Measurements from ENCODE around the gene ZNF888.
"Not testable (repeated sequence)": the region's sequence is repeated elsewhere in the genome, so short reads cannot be mapped to it uniquely, and the experiment has no call there.

Gene ZNF888

DNA sequence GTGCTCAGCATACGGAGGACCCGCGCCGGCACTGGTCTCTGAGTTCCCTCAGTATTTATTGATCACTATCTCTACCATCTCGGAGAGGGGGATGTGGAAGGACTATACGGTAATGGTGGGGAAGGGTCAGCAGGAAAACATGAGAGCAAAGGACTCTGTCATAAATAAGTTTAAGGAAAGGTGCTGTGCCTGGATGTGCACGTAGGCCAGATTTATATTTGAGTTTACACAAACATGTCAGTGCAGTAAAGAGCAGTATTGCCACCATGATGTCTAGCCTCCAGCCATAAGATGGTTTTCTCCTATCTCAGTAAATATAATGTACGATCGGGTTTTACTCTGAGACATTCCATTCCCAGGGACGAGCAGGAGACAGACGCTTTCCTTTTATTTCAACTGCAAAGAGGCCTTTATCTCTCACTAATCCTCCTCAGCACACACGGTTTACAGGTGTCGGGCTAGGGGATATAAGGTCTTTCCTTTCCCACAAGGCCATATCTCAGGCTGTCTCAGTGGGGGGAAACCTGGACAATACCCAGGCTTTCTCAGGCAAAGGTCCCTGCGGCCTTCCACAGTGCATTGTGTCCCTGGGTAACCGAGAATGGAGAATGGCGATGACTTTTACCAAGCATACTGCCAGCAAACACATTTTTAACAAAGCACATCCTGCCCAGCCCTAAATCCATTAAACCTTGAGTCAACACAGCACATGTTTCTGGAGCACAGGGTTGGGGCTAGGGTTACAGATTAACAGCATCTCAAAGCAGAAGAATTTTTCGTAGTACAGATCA, 21.7 kb upstream of the ZNF888 start:
- H3K27ac Mint-ChIP-seq, ATAC-seq, H3K4me3 Mint-ChIP-seq, H3K27me3 Mint-ChIP-seq: not testable (repeated sequence)
- DNase-seq = peak in 1 of 2 donors; percentile 4
- peaks cover 15% of the 10 kb centered on the region for H3K4me1 Mint-ChIP-seq
- peaks cover 24 to 30% of the 10 kb centered on the region in 2 donors for H3K9me3 Mint-ChIP-seq

DNA sequence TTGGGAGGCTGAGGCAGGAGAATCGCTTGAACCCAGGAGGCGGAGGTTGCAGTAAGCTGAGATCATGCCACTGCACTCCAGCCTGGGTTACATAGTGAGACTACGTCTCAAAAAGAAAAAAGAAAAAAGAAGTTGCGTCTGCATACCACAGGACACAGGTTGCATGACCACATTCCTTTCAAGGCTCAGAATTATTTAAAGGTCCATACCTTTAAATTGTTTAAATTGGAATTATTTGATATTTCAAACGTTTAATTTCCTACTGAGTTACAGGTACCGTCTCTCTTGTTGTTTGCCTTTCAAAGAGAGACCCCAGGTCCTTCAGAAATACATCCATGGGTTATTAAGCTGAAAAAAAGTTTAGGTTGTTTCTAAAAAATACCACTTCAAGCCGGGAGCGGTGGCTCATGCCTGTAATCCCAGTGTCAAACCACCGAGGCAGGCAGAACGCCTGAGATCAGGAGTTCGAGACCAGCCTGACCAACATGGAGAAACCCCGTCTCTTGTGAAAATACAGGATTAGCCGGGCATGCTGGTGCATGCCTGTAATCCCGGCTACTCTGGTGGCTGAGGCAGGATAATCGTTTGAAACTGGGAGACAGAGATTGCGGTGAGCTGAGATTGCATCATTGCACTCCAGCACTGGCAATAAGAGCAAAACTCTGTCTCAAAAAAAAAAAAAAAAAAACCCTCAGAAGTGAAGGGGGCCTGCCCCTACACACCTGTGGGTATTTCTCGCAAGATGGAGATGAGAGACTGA, 20.8 kb upstream of the ZNF888 start:
- H3K4me3 Mint-ChIP-seq = peak overlapping the region in 1 of 2 donors; percentile 93
- H3K9me3 Mint-ChIP-seq = peaks cover 16 to 23% of the 10 kb centered on the region in 2 donors
- DNase-seq = peak in 1 of 2 donors; percentile 0
- H3K4me1 Mint-ChIP-seq = peaks cover 18% of the 10 kb centered on the region
- H3K27me3 Mint-ChIP-seq = no peaks in the 10 kb centered on the region
- no peak overlapping the region for H3K27ac Mint-ChIP-seq
- ATAC-seq = no peak

GRCh38 chr19:52943134-52943883, 20.1 kb upstream of the ZNF888 start:
- DNase-seq (peak in 1 of 2 donors; percentile 8), ATAC-seq (peak; percentile 13)
- H3K9me3 Mint-ChIP-seq = peaks cover 16 to 30% of the 10 kb centered on the region in 2 donors
- peak overlapping the region; percentile 93 to 99 for H3K4me3 Mint-ChIP-seq
- H3K4me1 Mint-ChIP-seq = peaks cover 26% of the 10 kb centered on the region
- H3K27ac Mint-ChIP-seq = no peak overlapping the region
- no peaks in the 10 kb centered on the region for H3K27me3 Mint-ChIP-seq

DNA sequence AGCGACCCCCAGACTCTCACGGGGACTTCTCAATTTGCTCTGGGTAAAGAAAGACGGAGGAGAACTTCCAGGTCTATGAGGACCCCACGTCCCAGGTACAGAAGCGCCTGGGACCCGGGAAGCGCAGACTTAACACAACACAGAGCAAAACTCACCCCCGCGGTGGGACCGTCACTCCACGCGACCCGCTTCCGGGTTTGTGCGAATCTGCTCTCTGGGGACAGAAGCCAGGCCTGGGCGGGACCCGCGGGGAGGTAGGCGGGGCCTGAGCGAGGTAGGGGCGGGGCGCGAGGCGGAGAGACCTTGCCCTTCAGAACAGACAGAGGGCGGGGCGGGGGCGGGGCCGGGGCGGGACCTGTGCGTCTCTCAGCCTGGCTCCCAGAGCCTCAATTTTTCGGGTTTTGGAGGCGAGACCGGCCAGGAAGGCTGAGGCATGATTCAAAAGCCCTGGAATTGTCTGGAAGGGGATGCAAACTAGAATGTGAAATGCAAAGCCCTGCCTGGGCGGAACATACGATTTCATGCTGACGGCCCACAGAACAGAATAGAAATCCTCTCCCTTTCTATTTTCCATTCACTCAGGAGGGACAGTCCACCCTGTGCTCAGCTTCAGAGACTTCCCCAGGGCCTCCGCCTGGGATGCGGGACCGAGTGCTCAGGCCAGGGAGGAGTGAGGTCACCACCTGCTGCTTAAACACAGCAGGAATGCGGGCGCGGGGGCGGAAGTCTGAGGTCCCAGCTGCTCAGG, 19.3 kb upstream of the ZNF888 start:
- ATAC-seq (peak; percentile 100), DNase-seq (peak; percentile 95 to 96)
- H3K4me3 Mint-ChIP-seq = peak overlapping the region; percentile 93 to 99
- peak overlapping the region; percentile 89 to 99 for H3K27ac Mint-ChIP-seq
- no peaks in the 10 kb centered on the region for H3K27me3 Mint-ChIP-seq
- peaks cover 16 to 32% of the 10 kb centered on the region in 2 donors for H3K9me3 Mint-ChIP-seq
- peaks cover 28% of the 10 kb centered on the region for H3K4me1 Mint-ChIP-seq

DNA sequence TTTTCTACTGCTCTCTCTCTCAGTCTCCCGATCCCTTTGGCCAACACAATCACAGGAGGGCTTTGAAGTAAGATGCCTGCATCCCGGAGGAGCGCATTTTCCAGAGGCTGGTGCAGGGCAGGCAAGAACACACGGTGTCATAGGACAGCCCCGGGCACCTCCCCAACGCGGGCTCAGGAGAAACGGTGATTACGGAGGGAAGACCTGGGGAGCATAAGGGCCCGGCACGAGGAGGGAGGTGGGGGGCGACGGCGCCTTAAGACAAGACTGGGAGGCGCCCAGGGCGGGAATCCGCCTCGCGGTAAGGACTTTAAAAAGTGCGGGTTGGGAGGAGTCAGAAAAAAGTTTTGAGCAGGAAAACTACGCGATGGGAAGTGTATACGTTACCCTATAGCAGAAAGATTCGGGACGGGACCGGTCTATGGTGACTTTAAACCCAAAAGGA, 18.7 kb upstream of the ZNF888 start:
- Mint-ChIP-seq H3K9me3 (peaks cover 17 to 34% of the 10 kb centered on the region in 2 donors), H3K27me3 (no peaks in the 10 kb centered on the region), H3K4me1 (peaks cover 32% of the 10 kb centered on the region), H3K27ac (peak overlapping the region; percentile 89 to 99), H3K4me3 (peak overlapping the region; percentile 93 to 99)
- ATAC-seq (peak; percentile 44), DNase-seq (peak in 1 of 2 donors; percentile 20)

DNA sequence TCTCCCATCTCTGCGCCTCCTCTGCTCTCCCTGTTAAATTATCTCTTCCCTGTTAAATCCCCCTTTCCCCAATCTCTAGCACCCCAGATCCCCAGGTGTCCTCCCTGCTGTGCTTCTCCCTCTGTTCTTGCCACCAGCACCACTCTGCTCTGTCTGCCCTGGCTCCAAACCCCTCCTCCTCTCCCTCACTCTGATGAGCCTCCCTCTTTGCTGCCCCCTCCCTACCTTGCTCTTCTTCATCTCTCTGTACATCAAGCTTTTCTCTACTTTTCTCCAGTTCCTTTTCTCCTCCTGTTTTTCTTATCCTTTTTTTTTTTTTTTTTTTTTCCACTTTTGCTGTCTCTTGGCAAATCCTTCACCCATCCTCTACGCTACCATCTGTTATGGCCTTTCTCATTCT, 18.3 kb upstream of the ZNF888 start:
- peaks cover 37% of the 10 kb centered on the region for H3K4me1 Mint-ChIP-seq
- ATAC-seq, DNase-seq, H3K27me3 Mint-ChIP-seq: not testable (repeated sequence)
- H3K4me3 Mint-ChIP-seq = peak overlapping the region; percentile 93 to 99
- H3K27ac Mint-ChIP-seq = peak overlapping the region; percentile 89 to 99
- peaks cover 18 to 38% of the 10 kb centered on the region in 2 donors for H3K9me3 Mint-ChIP-seq

- H3K4me1 Mint-ChIP-seq = peaks cover 43% of the 10 kb centered on the region
- H3K9me3 Mint-ChIP-seq = peaks cover 20 to 36% of the 10 kb centered on the region in 2 donors
- DNase-seq, H3K27me3 Mint-ChIP-seq, ATAC-seq: not testable (repeated sequence)
- peak overlapping the region; percentile 93 to 99 for H3K4me3 Mint-ChIP-seq
- peak overlapping the region in 1 of 2 donors; percentile 99 for H3K27ac Mint-ChIP-seq
Measured at GRCh38 chr19:52940905-52941304, 17.7 kb upstream of the ZNF888 start.

GRCh38 chr19:52938761-52939160, 15.5 kb upstream of the ZNF888 start:
- peaks cover 16 to 26% of the 10 kb centered on the region in 2 donors for H3K9me3 Mint-ChIP-seq
- no peaks in the 10 kb centered on the region for H3K27me3 Mint-ChIP-seq
- H3K4me3 Mint-ChIP-seq = peak overlapping the region; percentile 40 to 67
- DNase-seq (no peak), ATAC-seq (no peak)
- peak overlapping the region in 1 of 2 donors; percentile 65 for H3K27ac Mint-ChIP-seq
- peaks cover 43% of the 10 kb centered on the region for H3K4me1 Mint-ChIP-seq

DNA sequence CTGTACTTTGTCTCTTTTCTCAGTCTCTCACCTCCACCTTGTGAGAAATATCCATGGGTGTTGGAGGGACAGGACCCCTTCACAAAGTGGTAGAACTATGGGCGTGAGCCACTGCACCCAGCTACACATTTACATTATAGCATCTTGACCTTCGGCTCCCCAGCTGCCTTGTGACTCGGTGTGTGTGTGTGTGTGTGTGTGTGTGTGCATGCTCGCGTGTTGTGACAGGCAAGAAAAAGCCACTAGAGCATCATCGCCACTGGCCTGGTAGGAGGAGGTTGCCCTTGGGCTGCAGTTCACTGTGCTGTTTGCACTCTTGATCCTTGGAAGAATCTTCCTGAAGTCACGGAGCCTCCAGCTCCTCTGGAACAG, 13.7 kb upstream of the ZNF888 start:
- Mint-ChIP-seq H3K27ac (peak overlapping the region in 1 of 2 donors; percentile 56), H3K4me1 (peaks cover 48% of the 10 kb centered on the region), H3K27me3 (no peaks in the 10 kb centered on the region), H3K9me3 (peaks cover 32 to 39% of the 10 kb centered on the region in 2 donors), H3K4me3 (no peak overlapping the region)
- DNase-seq (no peak), ATAC-seq (no peak)

DNA sequence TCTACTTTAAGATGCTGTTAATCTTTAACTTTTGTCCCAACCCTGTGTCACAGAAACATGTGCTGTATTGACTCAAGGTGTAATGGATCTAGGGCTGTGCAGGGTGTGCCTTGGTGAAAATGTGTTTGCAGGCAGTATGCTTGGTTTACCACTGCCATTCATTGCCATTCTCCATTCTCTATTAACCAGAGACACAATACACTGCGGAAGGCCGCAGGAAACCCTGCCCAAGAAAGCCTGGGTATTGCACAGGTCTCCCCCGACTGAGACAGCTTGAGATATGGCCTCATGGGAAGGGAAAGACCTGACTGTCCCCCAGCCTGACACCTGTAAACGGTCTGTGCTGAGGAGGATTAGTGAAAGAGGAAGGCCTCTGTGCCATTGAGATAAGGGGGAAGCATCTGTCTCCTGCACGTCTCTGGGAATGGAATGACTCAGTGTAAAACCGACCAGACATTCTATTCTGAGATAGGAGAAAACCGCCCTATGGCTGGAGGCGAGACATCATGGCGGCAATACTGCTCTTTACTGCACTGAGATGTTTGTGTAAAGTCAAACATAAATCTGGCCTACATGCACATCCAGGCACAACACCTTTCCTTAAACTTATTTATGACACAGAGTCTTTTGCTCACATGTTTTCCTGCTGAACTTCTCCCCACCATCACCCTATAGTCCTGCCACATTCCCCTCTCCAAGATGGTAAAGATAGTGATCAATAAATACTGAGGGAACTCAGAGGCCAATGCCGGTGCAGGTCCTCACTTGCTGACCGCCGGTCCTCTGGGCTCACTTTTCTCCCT, 13.1 kb upstream of the ZNF888 start:
- no peak overlapping the region for H3K4me3 Mint-ChIP-seq
- peaks cover 42% of the 10 kb centered on the region for H3K4me1 Mint-ChIP-seq
- no peak overlapping the region for H3K27ac Mint-ChIP-seq
- no peak for DNase-seq
- no peak for ATAC-seq
- H3K27me3 Mint-ChIP-seq = no peaks in the 10 kb centered on the region
- peaks cover 34 to 35% of the 10 kb centered on the region in 2 donors for H3K9me3 Mint-ChIP-seq

GRCh38 chr19:52935434-52935833, 12.2 kb upstream of the ZNF888 start:
- DNase-seq (no peak), ATAC-seq (no peak)
- peaks cover 34% of the 10 kb centered on the region for H3K4me1 Mint-ChIP-seq
- H3K27me3 Mint-ChIP-seq = no peaks in the 10 kb centered on the region
- peak overlapping the region in 1 of 2 donors; percentile 57 for H3K27ac Mint-ChIP-seq
- peaks cover 30 to 35% of the 10 kb centered on the region in 2 donors for H3K9me3 Mint-ChIP-seq
- H3K4me3 Mint-ChIP-seq = no peak overlapping the region

DNA sequence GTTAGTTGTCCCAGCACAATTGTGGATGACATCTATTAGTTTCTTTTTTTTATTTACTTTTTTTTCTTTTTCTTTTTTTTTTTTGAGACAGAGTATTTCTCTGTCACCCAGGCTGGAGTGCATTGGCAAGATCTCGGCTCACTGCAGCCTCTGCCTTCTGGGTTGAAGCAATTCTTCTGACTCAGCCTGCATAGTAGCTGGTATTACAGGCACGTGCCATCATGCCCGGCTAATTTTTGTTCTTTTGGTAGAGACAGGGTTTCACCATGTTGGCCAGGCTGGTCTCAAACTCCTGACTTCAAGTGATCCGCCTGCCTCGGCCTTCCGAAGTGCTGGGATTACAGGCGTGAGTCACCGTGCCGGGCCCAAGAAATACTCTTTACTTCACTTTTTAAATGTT, 1.4 kb upstream of the ZNF888 start:
- peak overlapping the region in 1 of 2 donors; percentile 22 for H3K4me3 Mint-ChIP-seq
- peaks cover 6 to 11% of the 10 kb centered on the region in 2 donors for H3K9me3 Mint-ChIP-seq
- H3K4me1 Mint-ChIP-seq = peaks cover 31% of the 10 kb centered on the region
- not testable (repeated sequence) for H3K27me3 Mint-ChIP-seq, ATAC-seq, H3K27ac Mint-ChIP-seq, DNase-seq

DNA sequence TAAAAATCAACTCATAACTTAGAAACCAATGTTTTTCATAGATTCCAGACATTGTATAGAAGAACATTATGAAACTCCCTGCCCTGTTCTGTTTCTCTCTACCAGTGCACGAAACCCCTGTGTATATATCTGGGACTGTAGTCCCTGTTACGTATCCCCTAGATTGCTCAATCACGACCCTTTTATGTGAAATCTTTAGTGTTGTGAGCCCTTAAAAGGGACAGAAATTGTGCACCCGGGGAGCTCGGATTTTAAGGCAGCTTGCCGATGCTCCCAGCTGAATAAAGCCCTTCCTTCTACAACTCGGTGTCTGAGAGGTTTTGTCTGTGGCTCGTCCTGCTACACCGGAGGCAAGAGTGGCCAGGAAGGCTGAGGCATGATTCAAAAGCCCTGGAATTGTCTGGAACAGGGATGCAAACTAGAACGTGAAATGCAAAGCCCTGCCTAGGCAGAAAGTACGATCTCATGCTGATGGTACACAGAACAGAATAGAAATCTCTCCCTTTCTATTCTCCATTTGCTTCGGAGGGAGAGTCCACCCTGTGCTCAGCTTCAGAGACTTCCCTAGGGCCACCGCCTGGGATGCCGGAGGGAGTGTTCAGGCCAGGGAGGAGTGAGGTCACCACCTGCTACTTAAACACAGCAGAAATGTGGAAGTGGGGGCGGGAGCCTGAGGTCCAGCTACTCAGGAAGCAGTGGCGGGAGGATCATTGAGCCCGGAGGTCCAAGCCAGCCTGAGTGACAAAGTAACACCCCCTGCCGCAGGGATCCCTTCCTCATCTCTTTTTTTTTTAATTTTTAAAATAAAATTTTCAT, 758 bp upstream of the ZNF888 start:
- no peak for DNase-seq
- H3K27ac Mint-ChIP-seq = peak overlapping the region in 1 of 2 donors; percentile 19

More for the DNA sequence above, 758 bp upstream of the ZNF888 start:
- ATAC-seq = peak; percentile 3
- Mint-ChIP-seq H3K4me1 (peaks cover 31% of the 10 kb centered on the region), H3K9me3 (peaks cover 6 to 7% of the 10 kb centered on the region in 2 donors), H3K27me3 (no peaks in the 10 kb centered on the region), H3K4me3 (peak overlapping the region; percentile 89 to 90)

Measured in stimulated activated naive CD8-positive, alpha-beta T cell treated with anti-CD3 and anti-CD28 coated beads, Interleukin-15, amount 100 ng/mL, for 72 hours (primary cell).